ENCODE measurements around the gene EDN1. TPM values are rescaled to one million over a fixed set of nuclear protein-coding genes. Genes with fewer than 3 reads are reported as not detected.

The EDN1 gene
- total RNA-seq, 1 donor from 2014 or later, result 2.9 TPM

DNA sequence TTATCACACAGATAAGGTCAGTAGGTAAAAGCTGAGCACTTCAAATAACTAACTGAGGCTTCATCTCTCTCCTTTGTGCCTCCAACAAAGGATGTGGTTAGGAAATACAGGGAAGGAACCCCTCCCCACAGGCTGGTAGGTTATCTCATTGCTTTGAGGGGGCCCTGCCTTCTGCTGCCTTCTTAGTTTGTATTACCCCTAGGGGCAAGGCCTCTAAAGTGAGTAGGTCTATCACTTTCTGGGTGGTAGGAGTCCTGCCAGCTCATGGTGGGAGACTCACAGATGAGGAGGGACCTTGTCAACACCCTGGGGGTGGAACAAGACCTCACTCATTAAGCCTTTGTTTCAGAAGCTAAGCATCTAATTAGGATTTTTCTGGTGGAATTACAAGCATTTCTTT, 34.6 kb downstream of the EDN1 start:
- no peaks in the 10 kb centered on the region for H3K27me3 ChIP-seq (ENCODE audit: control insufficient read depth, insufficient read depth, low read length)
- H3K4me3 ChIP-seq (ENCODE audit: low read depth, low read length), result no peak overlapping the region
- TF ChIP-seq, protein P1, sequence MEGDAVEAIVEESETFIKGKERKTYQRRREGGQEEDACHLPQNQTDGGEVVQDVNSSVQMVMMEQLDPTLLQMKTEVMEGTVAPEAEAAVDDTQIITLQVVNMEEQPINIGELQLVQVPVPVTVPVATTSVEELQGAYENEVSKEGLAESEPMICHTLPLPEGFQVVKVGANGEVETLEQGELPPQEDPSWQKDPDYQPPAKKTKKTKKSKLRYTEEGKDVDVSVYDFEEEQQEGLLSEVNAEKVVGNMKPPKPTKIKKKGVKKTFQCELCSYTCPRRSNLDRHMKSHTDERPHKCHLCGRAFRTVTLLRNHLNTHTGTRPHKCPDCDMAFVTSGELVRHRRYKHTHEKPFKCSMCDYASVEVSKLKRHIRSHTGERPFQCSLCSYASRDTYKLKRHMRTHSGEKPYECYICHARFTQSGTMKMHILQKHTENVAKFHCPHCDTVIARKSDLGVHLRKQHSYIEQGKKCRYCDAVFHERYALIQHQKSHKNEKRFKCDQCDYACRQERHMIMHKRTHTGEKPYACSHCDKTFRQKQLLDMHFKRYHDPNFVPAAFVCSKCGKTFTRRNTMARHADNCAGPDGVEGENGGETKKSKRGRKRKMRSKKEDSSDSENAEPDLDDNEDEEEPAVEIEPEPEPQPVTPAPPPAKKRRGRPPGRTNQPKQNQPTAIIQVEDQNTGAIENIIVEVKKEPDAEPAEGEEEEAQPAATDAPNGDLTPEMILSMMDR (IDR thresholded peaks at IDR 0.05; ENCODE audit: insufficient read depth, low read length, severe bottlenecking), result no peak
- DNase-seq (ENCODE audit: low read depth) (peak; percentile 72), FAIRE-seq (no peak)
- no peaks in the 10 kb centered on the region for H3K36me3 ChIP-seq (ENCODE audit: control insufficient read depth, insufficient read depth, low read length)

DNA sequence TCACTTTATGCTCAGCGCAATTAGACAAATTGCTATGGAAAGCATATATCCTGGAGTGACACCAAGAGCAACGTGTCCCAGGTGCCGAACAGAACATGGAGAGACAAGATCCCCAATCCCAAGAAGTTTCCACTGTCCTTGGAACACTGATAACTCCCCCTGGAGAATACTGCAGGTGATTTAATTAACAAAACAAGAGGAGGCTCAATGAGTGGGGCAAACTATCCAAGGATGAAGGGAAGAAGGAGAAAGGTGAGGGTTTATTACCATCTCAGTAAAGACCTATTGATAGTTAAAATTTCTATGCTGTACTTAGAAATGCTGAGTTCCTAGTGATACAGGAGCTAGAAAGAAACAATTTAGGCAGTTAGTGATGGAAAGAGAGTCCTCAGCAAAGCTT, 35.7 kb downstream of the EDN1 start:
- H3K36me3 ChIP-seq (ENCODE audit: control insufficient read depth, insufficient read depth, low read length), result no peaks in the 10 kb centered on the region
- no peak overlapping the region for H3K4me3 ChIP-seq (ENCODE audit: low read depth, low read length)
- no peaks in the 10 kb centered on the region for H3K27me3 ChIP-seq (ENCODE audit: control insufficient read depth, insufficient read depth, low read length)
- FAIRE-seq (no peak), DNase-seq (ENCODE audit: low read depth) (no peak)
- TF ChIP-seq, protein P1 (IDR thresholded peaks at IDR 0.05; ENCODE audit: insufficient read depth, low read length, severe bottlenecking), result no peak

DNA sequence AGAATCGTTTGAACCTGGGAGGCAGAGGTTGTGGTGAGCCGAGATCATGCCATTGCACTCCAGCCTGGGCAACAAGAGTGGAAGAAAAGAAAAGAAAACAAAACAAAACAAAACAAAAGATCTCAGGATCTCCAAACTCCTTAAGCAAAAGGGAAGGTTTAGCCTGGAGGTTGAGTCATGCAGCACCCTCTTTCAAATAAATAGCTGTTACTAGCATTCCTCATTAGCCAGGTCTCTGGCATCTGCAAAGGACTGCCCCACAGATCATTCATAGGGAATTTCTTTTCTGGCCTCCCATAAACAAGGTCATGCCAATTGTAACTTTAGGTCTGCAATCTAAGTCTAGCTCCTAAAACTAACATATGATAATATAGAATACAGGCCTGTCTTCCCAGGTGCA, 37.2 kb downstream of the EDN1 start:
- Histone ChIP-seq H3K4me3 (ENCODE audit: low read depth, low read length) (no peak overlapping the region), H3K27me3 (ENCODE audit: control insufficient read depth, insufficient read depth, low read length) (no peaks in the 10 kb centered on the region), H3K36me3 (ENCODE audit: control insufficient read depth, insufficient read depth, low read length) (no peaks in the 10 kb centered on the region)
- FAIRE-seq, result no peak
- TF ChIP-seq, protein P1 (IDR thresholded peaks at IDR 0.05; ENCODE audit: insufficient read depth, low read length, severe bottlenecking), result no peak
- peak; percentile 87 for DNase-seq (ENCODE audit: low read depth)

DNA sequence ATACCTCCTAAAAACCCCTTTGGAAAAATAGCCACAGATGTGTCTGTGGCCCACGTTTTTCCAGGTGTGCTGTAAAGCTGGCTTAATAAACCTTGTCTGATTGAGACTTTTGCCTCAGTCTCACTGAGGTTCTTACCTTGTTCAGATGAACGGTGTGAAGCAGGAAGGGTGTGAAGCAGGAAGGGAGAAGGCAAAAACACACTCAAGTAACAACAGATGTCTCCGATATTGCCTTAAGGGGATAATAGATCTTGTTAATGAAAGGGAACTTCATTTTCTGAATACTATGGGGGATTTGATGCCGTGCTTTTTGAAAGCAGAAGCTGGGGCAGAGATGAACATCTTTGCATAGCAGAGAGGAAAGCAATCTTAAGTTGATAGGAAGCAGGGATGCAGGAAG, 37.8 kb downstream of the EDN1 start:
- H3K27me3 ChIP-seq (ENCODE audit: control insufficient read depth, insufficient read depth, low read length), result no peaks in the 10 kb centered on the region
- DNase-seq (ENCODE audit: low read depth) (no peak), FAIRE-seq (no peak)
- TF ChIP-seq, protein P1 (IDR thresholded peaks at IDR 0.05; ENCODE audit: insufficient read depth, low read length, severe bottlenecking), result no peak
- no peak overlapping the region for H3K4me3 ChIP-seq (ENCODE audit: low read depth, low read length)
- no peaks in the 10 kb centered on the region for H3K36me3 ChIP-seq (ENCODE audit: control insufficient read depth, insufficient read depth, low read length)

DNA sequence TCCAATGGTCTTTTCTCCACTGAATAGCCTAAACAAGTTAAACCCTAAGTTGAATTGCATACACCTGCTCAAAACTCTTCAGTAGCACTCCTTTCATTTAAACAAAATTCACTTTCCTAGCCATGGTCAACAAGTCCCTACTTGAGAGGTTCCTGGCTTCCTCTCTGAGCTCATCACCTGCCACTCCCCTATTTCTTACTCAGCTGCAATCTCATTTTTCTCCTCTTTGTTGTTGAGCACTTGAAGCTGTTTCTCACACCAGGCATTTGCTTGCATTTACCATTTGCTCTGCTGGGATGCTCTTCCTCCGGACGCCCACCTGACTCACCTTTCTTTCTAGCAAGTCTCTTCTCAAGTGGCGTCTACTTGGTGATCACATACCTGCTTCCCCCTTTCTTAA, 38.5 kb downstream of the EDN1 start:
- Histone ChIP-seq H3K36me3 (ENCODE audit: control insufficient read depth, insufficient read depth, low read length) (no peaks in the 10 kb centered on the region), H3K4me3 (ENCODE audit: low read depth, low read length) (no peak overlapping the region), H3K27me3 (ENCODE audit: control insufficient read depth, insufficient read depth, low read length) (no peaks in the 10 kb centered on the region)
- peak; percentile 99 for DNase-seq (ENCODE audit: low read depth)
- peak; percentile 70 for FAIRE-seq
- TF ChIP-seq, protein P1 (IDR thresholded peaks at IDR 0.05; ENCODE audit: insufficient read depth, low read length, severe bottlenecking), result no peak

DNA sequence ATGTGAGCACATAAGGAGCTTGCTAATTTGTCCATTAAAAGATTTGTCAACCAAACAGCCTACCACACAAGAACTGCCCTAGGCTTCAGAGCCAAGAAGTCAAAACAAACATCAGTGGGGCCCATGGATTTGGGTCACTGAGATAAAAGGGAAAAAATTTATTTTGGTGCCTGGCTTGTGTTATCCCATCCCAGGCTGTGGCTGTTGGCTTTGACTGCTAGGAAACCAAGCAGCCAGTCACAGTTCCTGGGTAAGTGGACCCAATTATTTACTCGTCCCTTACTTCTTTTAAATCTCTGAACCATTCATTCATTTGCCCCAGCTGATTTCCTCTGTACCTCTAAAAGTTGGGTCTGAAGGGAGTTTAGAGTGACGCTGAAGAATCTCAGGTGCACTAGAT, 41.3 kb downstream of the EDN1 start:
- TF ChIP-seq, protein P1 (IDR thresholded peaks at IDR 0.05; ENCODE audit: insufficient read depth, low read length, severe bottlenecking), result no peak
- no peak for DNase-seq (ENCODE audit: low read depth)
- Histone ChIP-seq H3K27me3 (ENCODE audit: control insufficient read depth, insufficient read depth, low read length) (no peaks in the 10 kb centered on the region), H3K36me3 (ENCODE audit: control insufficient read depth, insufficient read depth, low read length) (no peaks in the 10 kb centered on the region), H3K4me3 (ENCODE audit: low read depth, low read length) (no peak overlapping the region)
- FAIRE-seq, result no peak
